NCI-H345 (cell line): ENCODE data around the gene DAB2IP.
A peak's percentile ranks its signal among the peaks of the same experiment; 100 is the strongest.
"Not testable (repeated sequence)": the region's sequence is repeated elsewhere in the genome, so short reads cannot be mapped to it uniquely, and the experiment has no call there.

Source experiments
- DNase-seq: peaks from one replicate; lab custom pipeline; 2025; lab: John Stamatoyannopoulos, UW

The DAB2IP gene

GRCh38 chr9:121776739-121777637 is 125.6 kb downstream of the DAB2IP start:
- DNase-seq: no peak

- no peak for DNase-seq
Observed at GRCh38 chr9:121778252-121779225, 127.1 kb downstream of the DAB2IP start.

GRCh38 chr9:121779381-121780117 is 128.1 kb downstream of the DAB2IP start:
- DNase-seq: no peak

- peak; percentile 19 for DNase-seq
Observed at GRCh38 chr9:121780177-121781040, 129.0 kb downstream of the DAB2IP start.

GRCh38 chr9:121781145-121781548 is 129.7 kb downstream of the DAB2IP start:
- no peak for DNase-seq

- no peak for DNase-seq
Observed at GRCh38 chr9:121781701-121782464, 130.4 kb downstream of the DAB2IP start.

- DNase-seq: no peak
Observed at GRCh38 chr9:121782514-121783110, 131.2 kb downstream of the DAB2IP start.

GRCh38 chr9:121783111-121783510 is 131.7 kb downstream of the DAB2IP start:
- no peak for DNase-seq

- no peak for DNase-seq
Observed at GRCh38 chr9:121783521-121784507, 132.4 kb downstream of the DAB2IP start.

- no peak for DNase-seq
Observed at GRCh38 chr9:121784731-121785411, 133.4 kb downstream of the DAB2IP start.

- no peak for DNase-seq
Observed at GRCh38 chr9:121785673-121786542, 134.5 kb downstream of the DAB2IP start.

- DNase-seq: no peak
Observed at GRCh38 chr9:121786543-121786948, 135.1 kb downstream of the DAB2IP start.

- DNase-seq: no peak
Observed at GRCh38 chr9:121786998-121787422, 135.6 kb downstream of the DAB2IP start.

- no peak for DNase-seq
Observed at GRCh38 chr9:121788686-121789366, 137.4 kb downstream of the DAB2IP start.

- DNase-seq: no peak
Observed at GRCh38 chr9:121790841-121791240, 139.4 kb downstream of the DAB2IP start.

- DNase-seq: not testable (repeated sequence)
Observed at GRCh38 chr9:121792476-121792875, 141.0 kb downstream of the DAB2IP start.
